Panc1 (cell line): ENCODE measurements around the gene ATP5F1D. TPM values are rescaled to one million over a fixed set of nuclear protein-coding genes. Genes with fewer than 3 reads are reported as not detected.

Source experiments
- ATAC-seq: fragments of 200-7000 bp; cut with Tn5 transposase; 2 replicates; pipeline ENCODE4 v1.9.1; 2020; ENCODE audit warnings: mild to moderate bottlenecking, moderate library complexity
- BruUV-seq: library from RNA; stranded (reverse); fragments of 400-500 nt; replicated peaks from 2 replicates; lab custom pipeline; 2021; lab: Mats Ljungman, UMichigan
- CTCF ChIA-PET: fragments of 300-600 bp; sonication (Branson Sonifier 250); formaldehyde crosslinking; loops from one replicate; lab custom pipeline; 2022; ENCODE audit warnings: antibody characterized with exemption; lab: Charles Lee
- POLR2A ChIA-PET: fragments of 300-600 bp; sonication (Branson Sonifier 250); formaldehyde crosslinking; loops from one replicate; lab custom pipeline; 2022; ENCODE audit warnings: antibody characterized with exemption; lab: Charles Lee
- DNase-seq: peaks from one replicate; pipeline ENCODE4 v3.0.0-alpha.2; 2010; ENCODE audit warnings: low read depth, low spot score
- H3K27ac ChIP-seq: 2 replicates; pipeline ENCODE4 v1.5.1; 2011; ENCODE audit warnings: mild to moderate bottlenecking, low read length, inconsistent platforms
- H3K27me3 ChIP-seq: fragments of 200-500 bp; sonication (Bioruptor generic); 2 replicates; pipeline ENCODE4 v1.6.0; 2014; ENCODE audit warnings: low read length, inconsistent platforms; ENCODE audit not compliant: control insufficient read depth, insufficient read depth
- H3K36me3 ChIP-seq: fragments of 200-500 bp; sonication (Bioruptor generic); 2 replicates; pipeline ENCODE4 v1.5.1; 2014; ENCODE audit warnings: inconsistent platforms, mild to moderate bottlenecking, low read length, moderate library complexity; ENCODE audit not compliant: control insufficient read depth, insufficient read depth
- H3K4me1 ChIP-seq: 2 replicates; pipeline ENCODE4 v1.5.1; 2011; ENCODE audit warnings: inconsistent platforms, mild to moderate bottlenecking, low read length, moderate library complexity; ENCODE audit not compliant: control insufficient read depth, insufficient read depth
- H3K4me3 ChIP-seq, 2 experiments: 2 replicates each; pipeline ENCODE4 v1.5.1; 2011 to 2012; ENCODE audit warnings: low read depth in 2 of 2, low read length in 2 of 2, mild to moderate bottlenecking in 2 of 2, inconsistent platforms in 1 of 2, moderate library complexity in 1 of 2
- H3K9me3 ChIP-seq: fragments of 200-500 bp; sonication (Bioruptor generic); 2 replicates; pipeline ENCODE4 v1.5.1; 2014; ENCODE audit warnings: low read depth, mild to moderate bottlenecking, inconsistent platforms, low read length, moderate library complexity; ENCODE audit not compliant: control insufficient read depth, insufficient read depth
- CTCF ChIP-seq: fragments of 450-650 bp; IDR thresholded peaks from 2 replicates; pipeline ENCODE4 v1.5.1; 2017; ENCODE audit warnings: mild to moderate bottlenecking
- POLR2AphosphoS5 ChIP-seq: IDR thresholded peaks from 2 replicates; pipeline ENCODE4 v1.6.1; 2012; ENCODE audit warnings: mild to moderate bottlenecking, low read depth, low read length, moderate library complexity
- REST ChIP-seq, 2 experiments: IDR thresholded peaks; 2 replicates each; pipeline ENCODE4 v1.6.1; 2011 to 2012; ENCODE audit warnings: low read depth in 2 of 2, control low read depth in 1 of 2, low read length in 1 of 2, mild to moderate bottlenecking in 1 of 2, moderate library complexity in 1 of 2; ENCODE audit not compliant: insufficient read depth in 1 of 2
- SIN3A ChIP-seq: IDR thresholded peaks from 2 replicates; pipeline ENCODE4 v1.6.1; 2012; ENCODE audit warnings: low read depth, mild to moderate bottlenecking, low read length, moderate library complexity, borderline replicate concordance; ENCODE audit not compliant: insufficient read depth
- TCF7L2 ChIP-seq: IDR thresholded peaks from 2 replicates; pipeline ENCODE4 v1.6.1; 2011; ENCODE audit warnings: mild to moderate bottlenecking, low read depth, low read length, inconsistent platforms
- in situ Hi-C: cut with HindIII; loops from 2 replicates; pipeline ENCODE4 v1.10.0; 2016; ENCODE audit warnings: low sequenced_read_pairs, low pct_unique_long_range_greater_than_20kb
- intact Hi-C: fragments of 100-400 bp; cut with micrococcal nuclease; formaldehyde crosslinking; loops from one replicate; pipeline ENCODE4 v1.10.0; 2022; ENCODE audit not compliant: unreplicated experiment
- total RNA-seq: library from RNA; stranded (reverse); gene quantifications from one replicate; pipeline ENCODE4 v1.2.1, GENCODE V29; 2021; ENCODE audit not compliant: unreplicated experiment

The ATP5F1D gene
- total RNA-seq, 1 experiment from 2014 or later = 218 TPM

- DNase-seq (no peak), ATAC-seq (no peak)
- POLR2A ChIA-PET = interaction anchor here (0.6 to 0.7 kb wide), 2 partner anchors 29 to 132 kb away, joined by 4 to 5 read pairs; no protein-coding TSS in a partner anchor
- Histone ChIP-seq H3K27ac (peak overlapping the region; percentile 84), H3K36me3 (no peaks in the 10 kb centered on the region; the same call in 1 of the 2 replicates), H3K4me3 (no peak overlapping the region; a peak in 2 of 4 replicates), H3K4me1 (peaks cover 33% of the 10 kb centered on the region), H3K27me3 (no peaks in the 10 kb centered on the region), H3K9me3 (no peaks in the 10 kb centered on the region)
- TF ChIP-seq POLR2AphosphoS5 (0 out of 2 replicates have a peak, but pooled peaks have one; percentile 35), SIN3A (no peak)
- BruUV-seq = TSS peak; percentile 75
- intact Hi-C loops (loop anchor here (10.0 kb wide), 1 partner anchor 101 kb away; no protein-coding TSS in a partner anchor), in situ Hi-C loops (no loop called here)
- CTCF ChIA-PET = no interaction called here
Observed at GRCh38 chr19:1273263-1274041, 31.9 kb downstream of the ATP5F1D start.

- CTCF ChIA-PET = no interaction called here
- no peak for TF ChIP-seq REST (IDR thresholded peaks at IDR 0.05; ENCODE audit: insufficient read depth in 1 of 2, low read depth in 2 of 2, low read length in 1 of 2)
- TF ChIP-seq POLR2AphosphoS5 = no peak
- 0 out of 2 replicates have a peak, but pooled peaks have one; percentile 2 for TF ChIP-seq SIN3A
- ATAC-seq (no peak), DNase-seq (no peak)
- intact Hi-C loops = loop anchor here (10.0 kb wide), 1 partner anchor 101 kb away; no protein-coding TSS in a partner anchor
- BruUV-seq = no TSS peak
- Histone ChIP-seq H3K27ac (peak overlapping the region; percentile 84), H3K27me3 (no peaks in the 10 kb centered on the region), H3K9me3 (no peaks in the 10 kb centered on the region), H3K4me1 (peaks cover 30% of the 10 kb centered on the region), H3K36me3 (no peaks in the 10 kb centered on the region; the same call in 1 of the 2 replicates), H3K4me3 (peak overlapping the region; percentile 49 to 62)
- in situ Hi-C loops = no loop called here
- POLR2A ChIA-PET = no interaction called here
Observed at GRCh38 chr19:1274081-1274851, 32.7 kb downstream of the ATP5F1D start.

- DNase-seq (no peak), ATAC-seq (peak; percentile 15; the same call in 1 of the 2 replicates)
- no peaks in the 10 kb centered on the region for H3K27me3 ChIP-seq
- H3K9me3 ChIP-seq = no peaks in the 10 kb centered on the region
- intact Hi-C loops = loop anchor here (10.0 kb wide), 1 partner anchor 100 kb away; no protein-coding TSS in a partner anchor
- peak overlapping the region; percentile 84 for H3K27ac ChIP-seq
- TF ChIP-seq SIN3A (no peak; the same call in 1 of the 2 replicates), POLR2AphosphoS5 (no peak), TCF7L2 (no peak), REST (IDR thresholded peaks at IDR 0.05; ENCODE audit: insufficient read depth in 1 of 2, low read depth in 2 of 2, low read length in 1 of 2) (no peak), CTCF (no peak)
- H3K36me3 ChIP-seq = no peaks in the 10 kb centered on the region; the same call in 1 of the 2 replicates
- BruUV-seq = no TSS peak
- H3K4me3 ChIP-seq = peak overlapping the region; percentile 49 to 62
- CTCF ChIA-PET = interaction anchor here (0.5 kb wide), 1 partner anchor 8 kb away, joined by 8 read pairs; no protein-coding TSS in a partner anchor
- in situ Hi-C loops = no loop called here
- POLR2A ChIA-PET = no interaction called here
- peaks cover 30% of the 10 kb centered on the region for H3K4me1 ChIP-seq
Observed at GRCh38 chr19:1274852-1275259, 33.3 kb downstream of the ATP5F1D start.
